Pancreas (tissue), 10 donors: ENCODE results near the gene TUBA8. TPM values are rescaled to one million over a fixed set of nuclear protein-coding genes. Genes with fewer than 3 reads are reported as not detected.

Experiments used
- ATAC-seq, 4 donors: fragments of 200-7000 bp; cut with Tn5 transposase; one replicate each; pipeline versions ENCODE4 v1.8.0 to v1.9.1; 2020; ENCODE audit warnings: mild to moderate bottlenecking in 4 of 4, moderate library complexity in 4 of 4
- DNase-seq, 6 donors: peaks; one replicate each; pipeline ENCODE4 v3.0.0-alpha.2; 2020
- FAIRE-seq: peaks from 2 replicates; lab custom pipeline; 2012; peaks lifted over from hg19 to GRCh38; lab: Jason Lieb, UNC
- H3K27ac ChIP-seq, 4 donors: fragments of 200-600 bp; sonication (generic); 1 replicate in 3 of 4; 2 replicates in 1 of 4; pipeline versions ENCODE4 v1.5.0 to v1.8.0; 2020
- H3K27me3 ChIP-seq, 4 donors: fragments of 200-600 bp; one replicate each; pipeline ENCODE4 v1.8.0; 2021
- H3K36me3 ChIP-seq, 3 donors: fragments of 200-600 bp; sonication (generic) in 1 of 3; one replicate each; pipeline versions ENCODE4 v1.5.0 to v1.8.0; 2020 to 2021
- H3K4me1 ChIP-seq, 3 donors: fragments of 200-600 bp; one replicate each; pipeline ENCODE4 v1.8.0; 2021
- H3K4me3 ChIP-seq, 4 donors: fragments of 200-600 bp; sonication (generic) in 2 of 4; one replicate each; pipeline versions ENCODE4 v1.5.0 to v1.8.0; 2020 to 2021
- H3K9me3 ChIP-seq, 4 donors: fragments of 200-600 bp; one replicate each; pipeline ENCODE4 v1.8.0; 2021
- CTCF ChIP-seq, 4 donors: fragments of 200-600 bp; sonication (generic) in 3 of 4; IDR thresholded peaks; one replicate each; pipeline versions ENCODE4 v1.5.0 to v1.8.0; 2021; ENCODE audit warnings: antibody characterized with exemption in 4 of 4
- WGBS, 2 donors: extraction: QIAGEN DNeasy Blood & Tissue Kit; methylation state at CpG; one replicate each; pipeline ENCODE4 v1.1.7; 2013; 5-methylcytosine and 5-hydroxymethylcytosine counted together
- intact Hi-C, 3 donors: fragments of 100-400 bp; cut with DNase I; formaldehyde crosslinking; loops; one replicate each; pipeline versions ENCODE4 v1.11.1 to v1.14.2; 2022
- polyA plus RNA-seq, 2 donors: library from polyadenylated mRNA; stranded (reverse); fragments of 200-250 nt; gene quantifications; one replicate each; pipeline ENCODE4 v1.2.3, GENCODE V29; 2013
- total RNA-seq, 6 donors: library from RNA; stranded (reverse); fragmentation: NEBNext Ultra II Directional in 4 of 6; extraction: Animal tissue kit (Norgen Biotek cat#: 25700) in 4 of 6; gene quantifications; one replicate each; pipeline versions ENCODE4 v1.2.1 to v1.2.4, GENCODE V29; 2021 to 2023
- donor health status: healthy with polysubstance abuse.
- donor health status: DM: no; HTN: no; CAD: no; lungs with moderate emphysema.
- donor health status: DM: no; HTN: no; CAD: no.
- donor health status: control.
- donor health status: control.
- donor health status: Bipolar disorder and iron deficiency.
- donor health status: DM: yes; HTN: yes; CAD: no.
- donor health status: DM: no; HTN: no; CAD: no.
- donor health status: DM: no; HTN: no; CAD: no.
- donor health status: DM: yes; HTN: yes; CAD: no.

Gene TUBA8
- total and polyA plus RNA-seq, 8 donors = 1.5 to 5.4 (median 2.1) TPM

- intact Hi-C loops = no loop called here
- TF ChIP-seq CTCF (IDR thresholded peaks at IDR 0.05) = no peak
- Histone ChIP-seq H3K27me3 (no peaks in the 10 kb centered on the region), H3K4me3 (no peak overlapping the region), H3K4me1 (peaks cover 4 to 16% (median 8%) of the 10 kb centered on the region in 3 donors), H3K27ac (no peak overlapping the region), H3K36me3 (no peaks in the 10 kb centered on the region), H3K9me3 (no peaks in the 10 kb centered on the region)
- no peak for ATAC-seq
- peak in 1 of 6 donors; percentile 43 for DNase-seq
- 61 to 67% methylated on average over 9 of the region's 9 CpGs for WGBS, 2 donors
- no peak for FAIRE-seq
Observed at GRCh38 chr22:18065256-18065655, 45.4 kb upstream of the TUBA8 start.

DNA sequence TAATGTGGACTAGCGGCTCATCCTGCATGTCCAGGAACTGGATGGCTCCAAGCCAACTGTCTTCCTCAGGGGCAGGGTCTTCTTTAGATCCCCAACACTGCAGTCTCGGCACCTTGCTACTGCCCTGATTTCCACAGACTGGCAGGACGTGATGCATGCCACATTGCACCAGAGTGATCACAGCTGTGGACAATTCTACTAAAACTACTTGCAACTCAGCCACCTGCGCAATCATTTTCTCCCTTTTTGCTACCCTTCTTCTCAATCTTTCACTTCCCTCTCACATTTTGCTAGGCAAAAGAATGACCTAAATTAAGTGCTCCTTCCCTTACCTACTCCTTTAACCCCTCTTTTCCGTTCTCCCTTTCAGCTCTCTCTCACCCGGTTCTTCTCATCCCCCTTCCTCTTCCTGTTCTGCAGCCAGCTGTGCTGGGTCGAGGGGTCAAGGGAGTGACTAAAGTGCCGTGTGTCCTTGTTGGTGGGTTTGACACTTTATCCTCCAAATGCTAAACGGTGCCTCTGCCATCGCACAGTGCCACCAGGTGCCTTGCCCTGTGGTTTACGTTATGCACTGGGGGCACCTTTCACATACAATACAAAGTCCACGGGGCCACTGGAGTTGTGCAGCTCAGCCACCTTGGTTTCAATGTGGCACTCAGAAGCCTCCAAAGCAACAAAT, 44.3 kb upstream of the TUBA8 start:
- H3K27ac ChIP-seq = no peak overlapping the region
- H3K36me3 ChIP-seq = no peaks in the 10 kb centered on the region
- no peak for TF ChIP-seq CTCF (IDR thresholded peaks at IDR 0.05)
- no peaks in the 10 kb centered on the region for H3K9me3 ChIP-seq
- H3K4me1 ChIP-seq = peaks cover 0 to 7% (median under 1%) of the 10 kb centered on the region in 3 donors
- ATAC-seq (no peak), FAIRE-seq (no peak), DNase-seq (peak in 1 of 6 donors; percentile 39)
- intact Hi-C loops = no loop called here
- H3K4me3 ChIP-seq = no peak overlapping the region
- no peaks in the 10 kb centered on the region for H3K27me3 ChIP-seq
- WGBS, 2 donors = 58 to 61% methylated on average over 12 of the region's 12 CpGs

DNA sequence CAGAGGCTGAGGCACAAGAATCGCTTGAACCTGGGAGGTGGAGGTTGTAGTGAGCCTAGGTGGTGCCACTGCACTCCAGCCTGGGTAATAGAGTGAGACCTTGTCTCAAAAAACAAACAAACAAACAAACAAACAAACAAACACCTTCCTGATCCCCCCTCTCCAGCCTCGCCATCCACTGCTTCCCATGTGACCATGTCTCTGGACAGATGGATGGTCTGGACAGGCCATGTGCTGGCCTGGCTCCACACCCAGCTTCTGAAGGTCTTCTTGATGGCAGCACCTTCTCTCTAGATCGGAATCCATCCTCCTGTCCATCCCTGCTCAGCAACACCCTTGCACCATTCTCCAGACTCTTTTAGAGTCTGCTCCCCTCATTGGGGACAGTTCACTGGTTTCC, 43.5 kb upstream of the TUBA8 start:
- no peaks in the 10 kb centered on the region for H3K36me3 ChIP-seq
- TF ChIP-seq CTCF (IDR thresholded peaks at IDR 0.05) = no peak
- H3K4me3 ChIP-seq = no peak overlapping the region
- 70 to 87% methylated on average over 3 of the region's 3 CpGs for WGBS, 2 donors
- H3K4me1 ChIP-seq = no peaks in the 10 kb centered on the region
- no peak for FAIRE-seq
- H3K27me3 ChIP-seq = no peaks in the 10 kb centered on the region
- no peaks in the 10 kb centered on the region for H3K9me3 ChIP-seq
- peak in 1 of 6 donors; percentile 21 for DNase-seq
- no peak for ATAC-seq
- no peak overlapping the region for H3K27ac ChIP-seq
- intact Hi-C loops = no loop called here

DNA sequence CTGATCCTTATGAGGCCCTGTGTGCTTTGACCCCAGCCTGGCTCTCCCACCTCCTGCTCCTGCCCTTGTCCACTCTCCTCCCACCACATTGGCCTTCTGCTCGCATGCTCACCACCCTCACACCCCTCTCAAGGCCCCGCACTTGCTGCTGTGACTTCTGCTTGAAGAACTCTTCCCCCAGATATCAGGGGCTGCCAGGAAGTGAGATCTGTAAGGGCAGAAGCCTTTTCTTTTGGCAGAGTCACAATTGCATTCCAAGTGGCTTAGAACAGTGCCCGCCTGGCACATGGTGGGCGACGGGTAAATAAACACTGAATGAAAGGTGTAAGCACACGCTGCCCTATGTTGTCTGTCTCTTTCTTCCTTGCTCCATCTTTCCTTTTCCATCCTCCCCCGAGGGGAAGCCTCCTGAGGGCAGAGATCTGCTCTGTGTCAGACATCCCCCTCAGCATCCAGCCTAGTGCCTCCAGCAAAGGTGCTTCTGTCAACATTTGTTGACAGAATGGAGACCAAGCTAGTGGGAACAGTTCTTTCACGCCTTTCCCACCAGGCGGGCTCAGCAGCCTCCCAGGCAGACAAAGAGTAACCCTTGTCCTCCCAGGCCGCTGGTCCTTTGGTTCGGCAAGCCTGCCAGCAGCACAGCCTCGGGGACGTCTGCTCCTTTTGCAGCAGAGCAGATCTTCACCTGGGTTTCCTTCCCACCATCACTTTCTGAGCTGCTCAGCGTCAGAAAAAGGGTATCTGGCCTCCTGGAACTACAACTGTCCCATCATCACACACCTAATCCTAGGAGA, 42.9 kb upstream of the TUBA8 start:
- WGBS, 2 donors = 61 to 62% methylated on average over 14 of the region's 14 CpGs
- TF ChIP-seq CTCF (IDR thresholded peaks at IDR 0.05) = no peak
- intact Hi-C loops = no loop called here
- Histone ChIP-seq H3K4me1 (no peaks in the 10 kb centered on the region), H3K9me3 (no peaks in the 10 kb centered on the region), H3K4me3 (no peak overlapping the region), H3K27ac (peak overlapping the region in 1 of 4 donors; percentile 23), H3K36me3 (no peaks in the 10 kb centered on the region), H3K27me3 (no peaks in the 10 kb centered on the region)
- DNase-seq (peak in 1 of 6 donors; percentile 49), ATAC-seq (no peak), FAIRE-seq (no peak)
